ENCODE results near the gene GH1.
"Not testable (repeated sequence)": the region's sequence is repeated elsewhere in the genome, so short reads cannot be mapped to it uniquely, and the experiment has no call there.

GH1 gene

DNA sequence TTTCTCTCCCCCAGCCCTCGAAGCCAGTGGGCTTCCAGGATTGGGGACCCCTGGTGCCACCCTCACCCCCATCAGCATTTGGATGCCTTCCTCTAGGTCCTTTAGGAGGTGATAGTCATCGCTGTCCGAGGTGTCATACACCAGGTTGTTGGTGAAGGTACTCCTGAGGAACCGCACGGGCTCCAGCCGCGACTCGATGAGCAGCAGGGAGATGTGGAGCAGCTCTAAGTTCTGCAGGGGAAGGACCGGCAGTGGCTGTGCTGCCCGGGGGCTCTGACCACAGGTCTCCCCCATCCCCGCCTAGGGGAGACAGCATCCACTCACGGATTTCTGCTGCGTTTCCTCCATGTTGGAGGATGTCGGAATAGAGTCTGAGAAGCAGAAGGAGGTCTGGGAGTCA is 8.5 kb downstream of the GH1 start:
- WGBS: 86% methylated on average over 14 of the region's 14 CpGs
- no peaks in the 10 kb centered on the region; the same call in 1 of the 2 replicates for H3K27me3 ChIP-seq (ENCODE audit: insufficient read depth, low read length)
- no peak overlapping the region for H3K9ac ChIP-seq (ENCODE audit: low read depth, low read length)
- H3K27ac ChIP-seq (ENCODE audit: low read depth, low read length): no peak overlapping the region
- H3K9me3 ChIP-seq (ENCODE audit: insufficient read depth, low read depth, low read length): no peaks in the 10 kb centered on the region
- peaks cover 9% of the 10 kb centered on the region for H3K4me1 ChIP-seq (ENCODE audit: insufficient read depth, low read length)
- H3K4me3 ChIP-seq (ENCODE audit: low read length): no peak overlapping the region
- H3K36me3 ChIP-seq (ENCODE audit: insufficient read depth, low read length): no peaks in the 10 kb centered on the region

DNA sequence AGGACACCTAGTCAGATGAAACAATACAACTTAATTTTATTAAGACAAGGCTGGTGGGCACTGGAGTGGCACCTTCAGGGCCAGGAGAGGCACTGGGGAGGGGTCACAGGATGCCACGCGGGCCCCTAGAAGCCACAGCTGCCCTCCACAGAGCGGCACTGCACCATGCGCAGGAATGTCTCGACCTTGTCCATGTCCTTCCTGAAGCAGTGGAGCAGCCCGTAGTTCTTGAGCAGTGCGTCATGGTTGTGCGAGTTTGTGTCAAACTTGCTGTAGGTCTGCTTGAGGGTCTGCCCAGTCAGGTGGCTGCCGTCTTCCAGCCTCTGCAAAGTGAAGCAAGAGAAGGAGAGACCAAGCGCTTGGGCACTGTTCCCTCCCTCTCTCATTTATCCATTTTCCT is 9.1 kb downstream of the GH1 start:
- H3K9me3 ChIP-seq (ENCODE audit: insufficient read depth, low read depth, low read length); H3K9ac ChIP-seq (ENCODE audit: low read depth, low read length): not testable (repeated sequence)
- 95% methylated on average over 9 of the region's 10 CpGs for WGBS

DNA sequence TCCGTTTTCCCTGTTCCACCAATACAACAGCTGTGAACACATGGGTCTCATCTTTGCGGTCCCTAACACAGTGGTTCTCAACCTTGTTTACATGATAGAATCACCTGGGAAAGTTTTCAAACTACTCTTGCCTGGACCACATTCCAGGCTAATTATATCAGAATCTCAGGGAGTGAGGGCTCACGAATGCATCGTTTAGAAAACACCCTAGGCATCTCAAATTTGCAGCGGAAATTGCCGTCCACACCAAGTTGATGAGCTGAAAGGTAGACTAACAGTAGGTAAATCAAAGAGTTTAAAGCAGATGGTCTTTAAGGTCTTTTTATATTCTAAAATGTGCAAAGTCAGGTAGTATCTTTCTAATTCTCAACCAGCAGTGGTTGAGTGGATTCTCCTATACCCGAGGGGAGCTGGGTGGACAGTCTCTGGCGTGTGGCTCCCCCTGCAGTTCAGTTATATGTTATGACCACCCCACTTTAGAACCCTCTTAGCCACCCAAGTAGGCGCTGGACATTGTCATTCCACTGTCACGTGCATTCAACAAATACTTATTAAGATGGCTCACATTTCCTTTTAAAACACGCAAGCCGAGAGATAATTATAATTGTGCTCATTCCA is 11.4 kb downstream of the GH1 start:
- not testable (repeated sequence) for H3K9ac ChIP-seq (ENCODE audit: low read depth, low read length); H3K4me1 ChIP-seq (ENCODE audit: insufficient read depth, low read length); H3K27ac ChIP-seq (ENCODE audit: low read depth, low read length); H3K9me3 ChIP-seq (ENCODE audit: insufficient read depth, low read depth, low read length); H3K36me3 ChIP-seq (ENCODE audit: insufficient read depth, low read length); H3K27me3 ChIP-seq (ENCODE audit: insufficient read depth, low read length); H3K4me3 ChIP-seq (ENCODE audit: low read length)
- WGBS: 70% methylated on average over 6 of the region's 12 CpGs

More for the DNA sequence above, 9.1 kb downstream of the GH1 start:
- not testable (repeated sequence) for H3K4me3 ChIP-seq (ENCODE audit: low read length); H3K27ac ChIP-seq (ENCODE audit: low read depth, low read length); H3K4me1 ChIP-seq (ENCODE audit: insufficient read depth, low read length); H3K27me3 ChIP-seq (ENCODE audit: insufficient read depth, low read length); H3K36me3 ChIP-seq (ENCODE audit: insufficient read depth, low read length)

GRCh38 chr17:63904796-63905195 is 13.8 kb downstream of the GH1 start:
- not testable (repeated sequence) for H3K27ac ChIP-seq (ENCODE audit: low read depth, low read length); H3K27me3 ChIP-seq (ENCODE audit: insufficient read depth, low read length); H3K9ac ChIP-seq (ENCODE audit: low read depth, low read length); H3K4me3 ChIP-seq (ENCODE audit: low read length); H3K4me1 ChIP-seq (ENCODE audit: insufficient read depth, low read length); H3K9me3 ChIP-seq (ENCODE audit: insufficient read depth, low read depth, low read length); H3K36me3 ChIP-seq (ENCODE audit: insufficient read depth, low read length)
- 90% methylated on average over 8 of the region's 8 CpGs for WGBS

- 55% methylated on average over 5 of the region's 5 CpGs for WGBS
- not testable (repeated sequence) for H3K9me3 ChIP-seq (ENCODE audit: insufficient read depth, low read depth, low read length); H3K4me1 ChIP-seq (ENCODE audit: insufficient read depth, low read length); H3K4me3 ChIP-seq (ENCODE audit: low read length); H3K27ac ChIP-seq (ENCODE audit: low read depth, low read length); H3K27me3 ChIP-seq (ENCODE audit: insufficient read depth, low read length); H3K36me3 ChIP-seq (ENCODE audit: insufficient read depth, low read length); H3K9ac ChIP-seq (ENCODE audit: low read depth, low read length)
Measured at GRCh38 chr17:63903787-63904201, 14.8 kb downstream of the GH1 start.

GRCh38 chr17:63901971-63902370 is 16.7 kb downstream of the GH1 start:
- not testable (repeated sequence) for H3K27me3 ChIP-seq (ENCODE audit: insufficient read depth, low read length); H3K4me3 ChIP-seq (ENCODE audit: low read length); H3K4me1 ChIP-seq (ENCODE audit: insufficient read depth, low read length); H3K9me3 ChIP-seq (ENCODE audit: insufficient read depth, low read depth, low read length); H3K27ac ChIP-seq (ENCODE audit: low read depth, low read length); H3K36me3 ChIP-seq (ENCODE audit: insufficient read depth, low read length); H3K9ac ChIP-seq (ENCODE audit: low read depth, low read length)
- 93% methylated on average over 2 of the region's 2 CpGs for WGBS

DNA sequence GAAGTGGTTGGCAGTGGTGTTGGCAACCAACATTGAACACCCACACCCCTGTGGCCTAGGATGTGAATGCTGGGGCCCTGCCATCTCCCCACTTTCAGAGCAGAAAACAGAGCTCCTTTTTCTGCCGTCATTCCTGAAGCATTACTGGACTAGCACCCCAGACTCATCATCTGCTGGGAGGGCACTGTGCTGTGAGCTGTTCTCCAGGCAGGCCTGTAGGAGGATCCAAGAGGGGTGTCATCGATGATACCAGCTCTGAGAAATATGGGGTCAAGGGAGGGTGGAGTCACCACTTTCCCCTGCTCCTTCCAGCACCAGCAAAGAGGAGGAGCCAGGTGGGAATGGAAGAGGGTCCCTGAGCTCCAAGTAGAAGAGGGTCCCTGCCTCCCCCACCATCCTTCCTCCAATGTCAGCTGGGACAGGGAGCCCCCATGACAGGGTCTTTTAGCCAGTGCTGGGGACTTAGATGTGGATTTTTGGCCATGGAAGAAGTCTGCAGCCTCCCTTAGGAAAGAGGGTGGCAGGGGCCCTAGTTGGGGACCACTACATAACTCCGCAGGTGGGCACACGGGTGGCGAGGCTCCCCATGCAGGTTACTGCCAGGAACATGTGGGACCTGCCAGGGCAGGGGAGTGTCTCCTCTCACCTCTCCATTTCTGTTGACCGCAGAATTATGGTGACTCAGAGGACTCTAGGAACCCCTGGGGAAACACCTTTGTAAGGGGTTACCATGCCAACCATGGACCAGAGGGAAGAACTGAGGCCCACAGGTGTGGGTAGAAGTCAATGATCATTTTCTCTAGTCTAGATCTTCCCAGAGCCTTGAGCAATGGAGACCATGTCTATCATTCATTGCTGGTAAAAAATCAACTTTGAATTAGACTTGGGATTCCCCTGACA is 19.5 kb downstream of the GH1 start:
- H3K27me3 ChIP-seq (ENCODE audit: insufficient read depth, low read length); H3K4me1 ChIP-seq (ENCODE audit: insufficient read depth, low read length); H3K9me3 ChIP-seq (ENCODE audit: insufficient read depth, low read depth, low read length); H3K36me3 ChIP-seq (ENCODE audit: insufficient read depth, low read length); H3K27ac ChIP-seq (ENCODE audit: low read depth, low read length); H3K9ac ChIP-seq (ENCODE audit: low read depth, low read length); H3K4me3 ChIP-seq (ENCODE audit: low read length): not testable (repeated sequence)
- 82% methylated on average over 6 of the region's 6 CpGs for WGBS

DNA sequence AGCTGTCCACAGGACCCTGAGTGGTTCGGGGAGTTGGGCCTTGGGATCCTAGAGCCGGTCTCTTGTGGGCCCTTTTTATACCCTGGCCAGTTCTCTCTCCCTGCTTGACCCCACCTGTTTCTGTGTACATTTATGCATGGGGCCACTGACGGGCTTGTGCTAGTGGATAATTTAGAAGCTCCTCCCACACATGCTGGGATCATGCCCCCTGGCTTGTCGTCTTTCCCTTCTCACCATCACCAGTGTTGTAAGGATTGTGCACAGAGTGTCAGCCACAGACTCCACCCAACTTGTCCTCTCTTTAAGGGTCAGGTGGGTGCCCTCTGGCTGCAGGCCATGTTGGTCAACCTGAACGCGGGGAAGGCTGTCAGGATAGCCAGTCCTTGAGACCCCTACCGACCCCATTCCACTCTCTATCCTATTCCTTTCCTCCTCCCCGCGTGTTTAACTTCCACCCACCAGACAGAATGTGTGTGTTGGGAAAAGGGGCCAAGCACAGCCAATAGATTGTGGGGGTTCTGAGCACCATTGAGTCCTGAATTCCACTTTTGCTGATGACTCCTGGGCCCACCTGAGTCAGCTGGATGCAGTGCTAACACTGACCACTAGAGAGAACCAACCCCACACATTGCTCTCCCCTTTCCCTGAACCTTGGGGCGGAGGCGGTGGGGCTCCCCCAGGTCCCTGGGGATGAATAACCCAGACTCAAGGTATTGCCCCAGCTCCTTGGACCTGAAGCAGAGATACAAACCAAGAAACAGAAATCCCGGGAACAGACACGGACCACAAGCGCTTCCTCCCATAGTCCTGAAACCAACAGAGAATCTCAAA is 21.9 kb downstream of the GH1 start, which contains the start of gene CSH1:
Gene CSH1, minus strand, starts transcription at position 51 of the 831 bp plus-strand sequence. CDS start 63 bp downstream, outside the sequence.
- not testable (repeated sequence) for H3K27me3 ChIP-seq (ENCODE audit: insufficient read depth, low read length); H3K27ac ChIP-seq (ENCODE audit: low read depth, low read length); H3K4me1 ChIP-seq (ENCODE audit: insufficient read depth, low read length); H3K9ac ChIP-seq (ENCODE audit: low read depth, low read length); H3K9me3 ChIP-seq (ENCODE audit: insufficient read depth, low read depth, low read length); H3K4me3 ChIP-seq (ENCODE audit: low read length); H3K36me3 ChIP-seq (ENCODE audit: insufficient read depth, low read length)
- WGBS: 90% methylated on average over 5 of the region's 14 CpGs

DNA sequence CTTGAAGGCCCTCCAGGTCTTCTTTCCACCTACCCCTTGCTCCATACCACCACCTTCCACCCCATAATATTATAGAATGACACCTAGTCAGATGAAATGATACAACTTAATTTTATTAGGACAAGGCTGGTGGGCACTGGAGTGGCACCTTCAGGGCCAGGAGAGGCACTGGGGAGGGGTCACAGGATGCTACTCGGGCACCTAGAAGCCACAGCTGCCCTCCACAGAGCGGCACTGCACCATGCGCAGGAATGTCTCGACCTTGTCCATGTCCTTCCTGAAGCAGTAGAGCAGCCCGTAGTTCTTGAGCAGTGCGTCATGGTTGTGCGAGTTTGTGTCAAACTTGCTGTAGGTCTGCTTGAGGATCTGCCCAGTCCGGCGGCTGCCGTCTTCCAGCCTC is 23.8 kb downstream of the GH1 start:
- not testable (repeated sequence) for H3K4me1 ChIP-seq (ENCODE audit: insufficient read depth, low read length); H3K27me3 ChIP-seq (ENCODE audit: insufficient read depth, low read length); H3K9ac ChIP-seq (ENCODE audit: low read depth, low read length); H3K4me3 ChIP-seq (ENCODE audit: low read length); H3K36me3 ChIP-seq (ENCODE audit: insufficient read depth, low read length); H3K27ac ChIP-seq (ENCODE audit: low read depth, low read length); H3K9me3 ChIP-seq (ENCODE audit: insufficient read depth, low read depth, low read length)
- WGBS: 91% methylated on average over 3 of the region's 10 CpGs

DNA sequence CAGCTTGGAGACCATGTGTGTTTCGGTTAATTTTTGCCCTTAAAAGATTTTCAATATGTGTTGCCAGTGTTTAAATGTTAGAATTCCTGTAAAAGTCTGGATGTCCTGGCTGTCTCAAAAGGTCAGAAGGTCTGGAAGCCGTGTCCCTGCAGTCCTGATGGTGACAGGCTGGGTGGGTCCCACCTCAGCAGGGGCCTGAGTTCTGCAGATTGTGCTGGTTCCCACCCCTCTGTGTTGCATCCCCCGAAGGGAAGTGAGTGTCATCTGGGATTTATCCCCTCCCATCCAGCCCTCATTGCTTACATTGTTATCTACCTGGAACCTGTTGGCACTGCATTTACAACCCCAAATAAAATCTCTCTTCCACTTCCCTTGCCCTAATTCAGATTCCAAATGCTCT is 24.6 kb downstream of the GH1 start:
- H3K27me3 ChIP-seq (ENCODE audit: insufficient read depth, low read length); H3K27ac ChIP-seq (ENCODE audit: low read depth, low read length); H3K4me3 ChIP-seq (ENCODE audit: low read length); H3K36me3 ChIP-seq (ENCODE audit: insufficient read depth, low read length); H3K9ac ChIP-seq (ENCODE audit: low read depth, low read length); H3K4me1 ChIP-seq (ENCODE audit: insufficient read depth, low read length); H3K9me3 ChIP-seq (ENCODE audit: insufficient read depth, low read depth, low read length): not testable (repeated sequence)
- WGBS: 77% methylated on average over 3 of the region's 3 CpGs

GRCh38 chr17:63892316-63893037 is 26.2 kb downstream of the GH1 start:
- 84% methylated on average over 7 of the region's 11 CpGs for WGBS
- not testable (repeated sequence) for H3K36me3 ChIP-seq (ENCODE audit: insufficient read depth, low read length); H3K4me1 ChIP-seq (ENCODE audit: insufficient read depth, low read length); H3K27me3 ChIP-seq (ENCODE audit: insufficient read depth, low read length); H3K9ac ChIP-seq (ENCODE audit: low read depth, low read length); H3K9me3 ChIP-seq (ENCODE audit: insufficient read depth, low read depth, low read length); H3K4me3 ChIP-seq (ENCODE audit: low read length); H3K27ac ChIP-seq (ENCODE audit: low read depth, low read length)

Measured in HUES64 (cell line).